Keratinocyte (primary cell): ENCODE measurements around the gene HAT1. TPM values are rescaled to one million over a fixed set of nuclear protein-coding genes. Genes with fewer than 3 reads are reported as not detected.

Experiments used
- DNase-seq: peaks from one replicate; pipeline ENCODE4 v3.0.0-alpha.2; 2011; ENCODE audit warnings: low read depth, missing footprints, low spot score
- FAIRE-seq: peaks from 2 replicates; lab custom pipeline; 2011; peaks lifted over from hg19 to GRCh38; lab: Jason Lieb, UNC
- H2AFZ ChIP-seq: 2 replicates; pipeline ENCODE4 v1.6.0; 2012; ENCODE audit warnings: low read length, control low read depth, inconsistent platforms; ENCODE audit not compliant: control insufficient read depth
- H3K27ac ChIP-seq: 2 replicates; pipeline ENCODE4 v1.5.1; 2011; ENCODE audit warnings: low read length; ENCODE audit not compliant: control insufficient read depth, insufficient read depth
- H3K27me3 ChIP-seq: 3 replicates; pipeline ENCODE4 v1.6.0; 2011; ENCODE audit warnings: low read length; ENCODE audit not compliant: control insufficient read depth, insufficient read depth; ENCODE audit errors: extremely low read depth
- H3K36me3 ChIP-seq, 2 experiments: 2 replicates in 1 of 2; 3 replicates in 1 of 2; pipeline ENCODE4 v1.5.1; 2011; ENCODE audit warnings: low read length in 2 of 2, mild to moderate bottlenecking in 1 of 2; ENCODE audit not compliant: control insufficient read depth in 2 of 2, insufficient read depth in 2 of 2; ENCODE audit errors: extremely low read depth in 1 of 2
- H3K4me1 ChIP-seq: 3 replicates; pipeline ENCODE4 v1.5.1; 2011; ENCODE audit warnings: low read length; ENCODE audit not compliant: control insufficient read depth, insufficient read depth; ENCODE audit errors: extremely low read depth
- H3K4me2 ChIP-seq: 3 replicates; pipeline ENCODE4 v1.6.0; 2011; ENCODE audit warnings: low read depth, low read length; ENCODE audit not compliant: control insufficient read depth, insufficient read depth; ENCODE audit errors: extremely low read depth
- H3K4me3 ChIP-seq, 3 experiments: fragments of 200-600 bp in 1 of 3; sonication (generic) in 1 of 3; 2 replicates in 2 of 3; 3 replicates in 1 of 3; pipeline ENCODE4 v1.5.1; 2011 to 2016; ENCODE audit warnings: low read length in 3 of 3, mild to moderate bottlenecking in 3 of 3, control low read depth in 2 of 3, inconsistent platforms in 1 of 3, low read depth in 1 of 3, mixed read lengths in 1 of 3, mixed run types in 1 of 3, moderate library complexity in 1 of 3; ENCODE audit not compliant: control insufficient read depth in 2 of 3, insufficient read depth in 2 of 3; ENCODE audit errors: extremely low read depth in 1 of 3
- H3K79me2 ChIP-seq: 2 replicates; pipeline ENCODE4 v1.6.0; 2012; ENCODE audit warnings: low read length; ENCODE audit not compliant: control insufficient read depth, insufficient read depth
- H3K9ac ChIP-seq: 3 replicates; pipeline ENCODE4 v1.6.0; 2011; ENCODE audit warnings: low read length; ENCODE audit not compliant: control insufficient read depth, insufficient read depth; ENCODE audit errors: extremely low read depth
- H3K9me1 ChIP-seq: 3 replicates; pipeline ENCODE4 v1.6.0; 2011; ENCODE audit warnings: low read length; ENCODE audit not compliant: control insufficient read depth, insufficient read depth; ENCODE audit errors: extremely low read depth
- H3K9me3 ChIP-seq: 2 replicates; pipeline ENCODE4 v1.5.1; 2012; ENCODE audit warnings: low read depth, low read length; ENCODE audit not compliant: control insufficient read depth
- H4K20me1 ChIP-seq: 3 replicates; pipeline ENCODE4 v1.6.0; 2011; ENCODE audit warnings: low read length; ENCODE audit not compliant: control insufficient read depth, insufficient read depth; ENCODE audit errors: extremely low read depth
- CTCF ChIP-seq, 3 experiments: IDR thresholded peaks in 1 of 3; conservative IDR thresholded peaks in 1 of 3; optimal IDR thresholded peaks in 1 of 3; 2 replicates in 2 of 3; 3 replicates in 1 of 3; pipeline versions ENCODE3 to v1.5.1; 2011; ENCODE audit warnings: low read length in 3 of 3, mild to moderate bottlenecking in 3 of 3, moderate library complexity in 2 of 3, control low read depth in 1 of 3, inconsistent platforms in 1 of 3; ENCODE audit not compliant: insufficient read depth in 2 of 3; ENCODE audit errors: extremely low read depth in 1 of 3
- EZH2 ChIP-seq: IDR thresholded peaks from one replicate; pipeline ENCODE4 v1.6.1; 2012; ENCODE audit warnings: inconsistent platforms, mild to moderate bottlenecking, low read length, moderate library complexity
- dilution Hi-C: fragments of 300-500 bp; cut with MboI; formaldehyde crosslinking; loops from one replicate; pipeline ENCODE4 v1.7.0; 2020; ENCODE audit warnings: low sequenced_read_pairs; ENCODE audit not compliant: extremely low pct_ligation_motif_present
- polyA plus RNA-seq, 5 experiments: library from polyadenylated mRNA; depleted of rRNA in 3 of 5; stranded (reverse) in 3 of 5; stranded (forward) in 1 of 5; unstranded in 1 of 5; fragments of >200 nt; gene quantifications; 1 replicate in 1 of 5; 2 replicates in 3 of 5; 3 replicates in 1 of 5; pipeline versions ENCODE4 v1.2.1 to v1.2.3, GENCODE V29; 2011 to 2012; ENCODE audit warnings: missing spikeins in 2 of 5, low read depth in 1 of 5, low replicate concordance in 1 of 5

The HAT1 gene
- polyA plus RNA-seq, 1 donor (not counting 4 experiments of a cell fraction or from before 2014, with no cell fraction given): 91.2 TPM

DNA sequence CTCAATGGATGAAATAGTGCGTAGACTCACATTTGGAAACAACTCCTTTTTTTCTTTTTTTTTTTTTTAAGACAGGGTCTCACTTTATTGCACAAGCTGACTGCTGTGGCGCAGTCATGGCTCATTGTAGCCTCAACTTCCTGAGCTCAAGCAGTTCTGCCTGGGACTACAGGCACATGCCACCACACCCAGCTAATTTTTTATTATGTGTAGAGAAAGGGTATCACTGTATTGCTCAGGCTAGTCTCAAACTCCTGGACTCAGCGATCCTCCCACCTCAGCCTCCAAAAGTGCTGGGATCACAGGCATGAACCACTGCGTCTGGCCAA, 17.4 kb downstream of the HAT1 start:
- dilution Hi-C loops: no loop called here
- Histone ChIP-seq H4K20me1 (peaks cover 3% of the 10 kb centered on the region), H2AFZ (no peak overlapping the region), H3K4me3 (no peak overlapping the region), H3K4me1 (no peaks in the 10 kb centered on the region), H3K27me3 (no peaks in the 10 kb centered on the region), H3K79me2 (peaks cover 59% of the 10 kb centered on the region), H3K36me3 (peaks cover 0 to 5% of the 10 kb centered on the region in 2 experiments), H3K9me1 (no peaks in the 10 kb centered on the region), H3K27ac (no peak overlapping the region), H3K9ac (no peak overlapping the region), H3K9me3 (no peaks in the 10 kb centered on the region), H3K4me2 (no peak overlapping the region)
- TF ChIP-seq EZH2: no peak
- no peak for TF ChIP-seq CTCF (optimal IDR thresholded peaks at IDR 0.05 in 1 of 3, IDR thresholded peaks at IDR 0.05 in 1 of 3, conservative IDR thresholded peaks at IDR 0.05 in 1 of 3; ENCODE audit: extremely low read depth in 1 of 3, insufficient read depth in 2 of 3, low read length in 3 of 3)
- FAIRE-seq (no peak), DNase-seq (no peak)

GRCh38 chr2:171941316-171941699, 19.0 kb downstream of the HAT1 start:
- Histone ChIP-seq H3K9me1 (no peaks in the 10 kb centered on the region), H3K9ac (no peak overlapping the region), H3K79me2 (peaks cover 49% of the 10 kb centered on the region), H3K9me3 (no peaks in the 10 kb centered on the region), H4K20me1 (peaks cover 3% of the 10 kb centered on the region), H3K4me2 (no peak overlapping the region), H3K27me3 (no peaks in the 10 kb centered on the region), H2AFZ (no peak overlapping the region), H3K27ac (no peak overlapping the region), H3K4me1 (no peaks in the 10 kb centered on the region), H3K36me3 (peaks cover 0 to 5% of the 10 kb centered on the region in 2 experiments), H3K4me3 (no peak overlapping the region)
- TF ChIP-seq EZH2 (no peak), CTCF (optimal IDR thresholded peaks at IDR 0.05 in 1 of 3, IDR thresholded peaks at IDR 0.05 in 1 of 3, conservative IDR thresholded peaks at IDR 0.05 in 1 of 3; ENCODE audit: extremely low read depth in 1 of 3, insufficient read depth in 2 of 3, low read length in 3 of 3) (no peak)
- FAIRE-seq (no peak), DNase-seq (no peak)
- dilution Hi-C loops: no loop called here
